HG03108 (cell line): Measurements from ENCODE around the gene TMEM266.

Experiments used
- ATAC-seq: cut with Tn5 transposase; IDR thresholded peaks from one replicate; pipeline ENCODE4 v1.9.1; 2021; ENCODE audit warnings: moderate library complexity; ENCODE audit not compliant: unreplicated experiment

The TMEM266 gene

DNA sequence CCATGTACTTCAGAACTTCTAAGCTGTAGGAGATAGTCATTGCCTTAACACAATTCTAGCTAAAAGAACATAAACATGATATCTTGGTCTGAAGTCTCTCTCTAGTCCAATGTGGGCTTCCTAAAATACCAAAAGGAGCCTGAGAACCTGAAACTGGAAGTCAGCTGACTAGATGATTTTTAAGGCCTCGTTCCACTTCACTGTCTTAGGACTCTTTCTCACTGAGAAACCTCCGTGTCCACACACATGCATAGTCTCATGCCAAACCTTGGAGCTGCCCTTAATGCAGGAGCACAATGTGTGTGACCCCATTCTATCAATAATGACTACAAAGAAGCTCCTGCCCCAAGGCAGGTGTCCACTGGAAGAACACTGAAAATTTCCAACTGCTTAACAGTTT lies 163.7 kb downstream of the TMEM266 start:
- no peak for ATAC-seq

- no peak for ATAC-seq
These were observed 169.5 kb downstream of the TMEM266 start for GRCh38 chr15:76229266-76229665.

DNA sequence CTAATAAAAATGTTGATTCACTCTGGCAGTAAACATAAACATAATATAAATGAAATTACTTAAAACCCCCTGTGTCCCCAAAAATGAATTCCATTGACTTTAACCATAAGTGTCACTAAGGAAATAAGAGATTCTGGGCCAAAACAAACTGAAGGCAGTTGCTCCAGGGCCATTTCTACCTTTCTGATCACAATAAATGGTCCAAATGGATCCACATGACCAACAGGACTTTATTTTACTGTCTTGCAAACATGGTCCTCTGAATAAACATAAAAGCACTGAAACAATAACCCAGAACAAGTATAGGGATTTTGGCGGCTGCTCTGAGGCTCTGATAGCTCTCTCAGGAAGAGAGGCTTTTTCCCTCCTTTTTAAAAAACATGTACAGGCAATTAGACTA lies 174.1 kb downstream of the TMEM266 start:
- no peak for ATAC-seq

DNA sequence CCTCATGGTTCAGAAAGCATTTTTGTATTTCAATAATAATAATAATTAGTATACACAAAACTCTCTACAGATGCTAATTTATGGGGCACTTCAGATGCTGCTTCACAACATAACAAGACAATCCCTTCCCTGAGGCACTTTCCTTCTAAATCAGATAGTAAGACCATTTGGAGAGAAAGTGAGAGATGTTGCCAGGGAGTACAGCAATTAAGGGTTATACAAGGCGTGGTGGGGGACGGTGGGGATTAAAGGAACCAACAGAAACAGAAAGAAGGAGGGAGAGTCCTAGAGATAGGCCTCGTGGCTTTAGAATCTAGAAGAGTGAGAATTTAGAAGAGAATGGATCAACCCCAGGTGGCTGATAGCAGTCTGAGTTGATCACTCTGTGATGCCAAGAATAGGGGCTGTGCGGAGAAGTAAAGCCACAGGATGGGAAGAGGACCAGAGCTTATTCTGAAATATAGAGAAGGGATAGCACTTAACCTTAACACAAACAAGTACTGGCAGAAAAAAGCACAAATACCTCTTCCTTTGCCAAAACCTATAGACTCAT lies 174.6 kb downstream of the TMEM266 start:
- ATAC-seq = no peak

DNA sequence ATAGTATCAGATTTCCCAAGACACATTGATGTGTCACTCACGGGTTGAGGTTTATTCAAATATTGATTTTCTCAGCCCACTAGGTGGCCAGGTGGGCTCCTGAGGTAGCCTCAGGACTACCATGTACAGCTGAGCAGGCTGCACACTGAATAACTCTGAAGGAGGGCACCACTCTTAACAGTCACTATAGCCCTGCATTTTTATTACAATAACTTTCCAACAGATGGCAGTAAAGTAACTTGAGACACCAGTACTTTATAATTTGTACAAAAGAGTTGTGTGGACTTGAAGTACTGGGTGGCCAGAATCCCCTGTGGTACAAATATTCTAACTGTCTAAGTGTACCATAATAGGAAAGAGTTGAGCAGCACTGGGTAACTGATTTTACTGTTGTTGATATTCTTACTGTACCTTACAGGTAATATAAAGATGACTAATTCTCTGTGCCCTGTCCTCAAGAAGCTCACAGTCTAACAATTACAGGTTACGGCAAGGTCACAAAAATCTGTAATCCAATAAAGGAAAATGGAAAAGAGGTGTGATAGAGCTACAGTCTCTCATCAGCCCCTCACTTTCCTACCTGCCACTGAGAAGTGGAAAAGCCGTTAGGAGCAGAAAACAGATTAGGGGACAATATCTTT lies 175.5 kb downstream of the TMEM266 start:
- ATAC-seq = no peak

DNA sequence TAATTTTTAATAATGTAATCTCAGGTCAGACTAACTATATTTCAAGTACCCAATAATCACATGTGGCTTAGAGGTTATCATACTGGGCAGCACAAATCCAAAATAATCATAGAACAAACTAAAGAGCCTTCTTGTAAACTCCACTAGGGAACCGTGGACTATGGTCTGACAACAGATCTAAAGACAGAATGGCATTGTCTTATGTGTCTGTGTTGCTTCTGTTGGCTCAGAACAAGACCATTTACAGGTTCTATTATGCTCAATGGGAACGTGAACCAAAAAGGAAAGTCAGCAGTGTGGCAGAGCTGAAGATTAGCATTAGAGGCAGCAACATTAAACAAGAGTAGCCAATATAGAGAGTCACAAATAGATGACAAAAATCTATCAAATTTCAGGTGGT lies 176.6 kb downstream of the TMEM266 start:
- ATAC-seq = no peak

DNA sequence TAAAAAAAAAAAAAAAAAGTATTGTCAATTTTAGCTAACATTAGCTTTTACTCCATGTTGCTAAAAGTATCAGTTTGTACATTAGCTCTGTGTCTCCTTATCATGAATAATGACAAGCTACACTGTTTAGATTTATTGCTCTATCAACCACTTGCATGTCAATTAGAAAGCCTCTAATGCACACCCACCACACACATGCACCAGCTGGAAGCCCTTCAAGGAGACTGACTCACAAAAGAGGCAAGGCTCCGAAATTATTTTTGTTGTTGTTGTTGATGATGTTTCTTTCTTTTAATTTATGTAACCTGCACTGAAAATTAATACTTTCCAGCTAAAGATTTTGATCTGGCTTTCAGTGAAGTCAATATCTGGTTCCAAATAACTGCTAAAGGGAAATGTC lies 180.0 kb downstream of the TMEM266 start:
- ATAC-seq = no peak

DNA sequence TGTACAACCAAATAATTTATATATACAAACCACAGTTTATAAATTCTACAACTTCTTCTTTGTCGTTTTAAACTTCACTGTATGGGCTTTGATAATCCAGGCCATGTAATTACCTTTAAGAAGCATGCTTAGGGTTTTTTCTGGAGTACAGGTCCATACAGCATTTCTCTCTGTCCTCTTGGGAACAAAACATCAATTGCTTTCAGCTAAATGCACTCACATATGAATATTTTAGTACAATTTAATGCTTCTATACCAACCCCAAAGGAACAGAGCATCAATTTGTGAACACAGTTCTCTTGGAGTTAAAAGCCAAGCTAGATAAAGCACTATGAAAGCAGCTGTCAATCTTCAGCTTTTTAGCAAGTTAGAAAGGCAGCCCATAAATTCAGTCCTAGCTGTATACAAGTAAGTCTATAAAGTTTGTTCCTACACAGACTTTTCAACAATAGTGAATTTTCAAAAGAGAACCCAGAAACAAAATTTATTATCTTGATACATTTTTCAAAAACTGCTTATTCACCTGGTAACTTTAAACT lies 185.4 kb downstream of the TMEM266 start:
- ATAC-seq = no peak

- no peak for ATAC-seq
These were observed 191.9 kb downstream of the TMEM266 start for GRCh38 chr15:76251717-76252116.

DNA sequence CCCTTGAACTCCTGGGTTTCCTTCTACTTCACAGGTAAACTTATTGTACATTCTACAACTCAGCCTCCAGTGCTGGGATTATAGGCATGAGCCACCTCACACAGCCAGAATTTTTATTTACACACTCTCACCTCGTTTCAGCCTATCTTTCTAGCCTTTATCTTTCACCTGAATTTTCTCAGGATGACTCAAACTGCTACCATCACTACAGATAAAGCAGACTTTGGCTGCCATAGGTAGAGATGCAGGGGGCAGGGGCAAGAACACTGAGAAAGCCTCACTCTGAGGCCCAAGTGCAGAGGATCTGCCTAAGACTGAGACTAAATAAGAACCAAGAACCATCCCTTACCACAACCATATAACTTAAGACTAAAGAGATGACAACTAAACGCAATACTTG lies 192.5 kb downstream of the TMEM266 start:
- ATAC-seq = no peak

- no peak for ATAC-seq
These were observed 194.1 kb downstream of the TMEM266 start for GRCh38 chr15:76253691-76254473.
